ENCODE results near the gene NDUFS6.

DNA sequence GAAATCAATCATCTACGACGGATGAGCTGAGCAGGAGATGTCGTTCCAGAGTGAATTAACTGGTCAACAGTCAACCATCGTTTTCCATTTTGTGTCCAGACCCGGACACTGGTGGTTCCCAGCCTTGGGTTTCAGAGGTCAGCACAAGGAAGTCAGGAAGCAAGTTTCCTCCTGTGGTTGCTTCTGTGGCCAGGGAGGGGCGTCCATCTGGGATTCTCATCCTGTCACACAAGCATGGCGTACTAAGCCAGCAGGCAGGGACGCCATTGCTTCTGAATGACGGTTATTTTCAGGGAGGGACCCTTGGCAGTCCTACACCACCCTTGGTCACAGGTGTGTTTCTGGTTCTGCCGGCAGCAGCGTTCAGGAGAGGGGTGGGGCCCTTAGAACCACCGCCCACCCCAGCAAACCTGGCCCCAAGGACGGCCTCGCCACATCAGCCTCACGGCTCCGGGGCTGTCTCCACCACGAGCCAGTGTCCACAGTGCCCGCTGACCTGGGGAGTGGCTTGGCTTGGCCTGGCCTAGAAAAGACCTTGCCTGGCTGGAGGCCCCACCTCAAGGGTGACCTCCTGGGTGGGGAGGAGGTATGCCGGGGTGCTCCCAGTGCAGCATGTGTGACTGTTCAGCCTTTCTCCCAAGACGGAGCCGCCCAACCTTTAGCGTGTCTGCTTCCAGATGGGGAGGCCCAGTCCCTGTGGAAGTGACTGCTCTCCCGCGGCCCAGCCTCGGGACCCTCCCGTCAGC lies 25.2 kb downstream of the NDUFS6 start:
- TF ChIP-seq, protein P1, sequence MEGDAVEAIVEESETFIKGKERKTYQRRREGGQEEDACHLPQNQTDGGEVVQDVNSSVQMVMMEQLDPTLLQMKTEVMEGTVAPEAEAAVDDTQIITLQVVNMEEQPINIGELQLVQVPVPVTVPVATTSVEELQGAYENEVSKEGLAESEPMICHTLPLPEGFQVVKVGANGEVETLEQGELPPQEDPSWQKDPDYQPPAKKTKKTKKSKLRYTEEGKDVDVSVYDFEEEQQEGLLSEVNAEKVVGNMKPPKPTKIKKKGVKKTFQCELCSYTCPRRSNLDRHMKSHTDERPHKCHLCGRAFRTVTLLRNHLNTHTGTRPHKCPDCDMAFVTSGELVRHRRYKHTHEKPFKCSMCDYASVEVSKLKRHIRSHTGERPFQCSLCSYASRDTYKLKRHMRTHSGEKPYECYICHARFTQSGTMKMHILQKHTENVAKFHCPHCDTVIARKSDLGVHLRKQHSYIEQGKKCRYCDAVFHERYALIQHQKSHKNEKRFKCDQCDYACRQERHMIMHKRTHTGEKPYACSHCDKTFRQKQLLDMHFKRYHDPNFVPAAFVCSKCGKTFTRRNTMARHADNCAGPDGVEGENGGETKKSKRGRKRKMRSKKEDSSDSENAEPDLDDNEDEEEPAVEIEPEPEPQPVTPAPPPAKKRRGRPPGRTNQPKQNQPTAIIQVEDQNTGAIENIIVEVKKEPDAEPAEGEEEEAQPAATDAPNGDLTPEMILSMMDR (IDR thresholded peaks at IDR 0.05) = no peak
- TF ChIP-seq POLR2AphosphoS5 (IDR thresholded peaks at IDR 0.05) = no peak

Data from esophagus muscularis mucosa (tissue), 3 donors.